ENCODE data around the gene ROR1.

DNA sequence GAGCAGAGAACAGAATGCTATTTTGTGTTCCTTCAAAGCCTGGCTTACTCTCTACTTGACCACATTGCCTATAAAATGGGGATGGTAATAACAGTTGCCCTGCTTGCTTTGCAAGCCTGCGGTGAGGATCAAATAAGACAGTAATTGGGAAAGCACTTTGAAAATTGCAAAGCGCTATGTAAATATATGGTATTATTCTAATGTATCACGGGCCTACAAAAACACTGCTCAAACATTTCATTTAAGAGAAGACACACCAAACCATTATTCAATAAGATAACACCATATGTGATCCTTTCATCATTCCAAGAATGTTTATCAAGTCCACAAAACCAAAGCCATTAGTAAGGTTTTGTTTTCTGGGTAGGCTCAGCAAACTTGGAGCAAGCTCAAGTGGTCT, 208.4 kb downstream of the ROR1 start:
- TF ChIP-seq, protein P1, sequence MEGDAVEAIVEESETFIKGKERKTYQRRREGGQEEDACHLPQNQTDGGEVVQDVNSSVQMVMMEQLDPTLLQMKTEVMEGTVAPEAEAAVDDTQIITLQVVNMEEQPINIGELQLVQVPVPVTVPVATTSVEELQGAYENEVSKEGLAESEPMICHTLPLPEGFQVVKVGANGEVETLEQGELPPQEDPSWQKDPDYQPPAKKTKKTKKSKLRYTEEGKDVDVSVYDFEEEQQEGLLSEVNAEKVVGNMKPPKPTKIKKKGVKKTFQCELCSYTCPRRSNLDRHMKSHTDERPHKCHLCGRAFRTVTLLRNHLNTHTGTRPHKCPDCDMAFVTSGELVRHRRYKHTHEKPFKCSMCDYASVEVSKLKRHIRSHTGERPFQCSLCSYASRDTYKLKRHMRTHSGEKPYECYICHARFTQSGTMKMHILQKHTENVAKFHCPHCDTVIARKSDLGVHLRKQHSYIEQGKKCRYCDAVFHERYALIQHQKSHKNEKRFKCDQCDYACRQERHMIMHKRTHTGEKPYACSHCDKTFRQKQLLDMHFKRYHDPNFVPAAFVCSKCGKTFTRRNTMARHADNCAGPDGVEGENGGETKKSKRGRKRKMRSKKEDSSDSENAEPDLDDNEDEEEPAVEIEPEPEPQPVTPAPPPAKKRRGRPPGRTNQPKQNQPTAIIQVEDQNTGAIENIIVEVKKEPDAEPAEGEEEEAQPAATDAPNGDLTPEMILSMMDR (IDR thresholded peaks at IDR 0.05 in 2 of 3, conservative IDR thresholded peaks at IDR 0.05 in 1 of 3; ENCODE audit: insufficient read depth in 2 of 3, low read depth in 1 of 3, low read length in 3 of 3) = no peak
- no peak for TF ChIP-seq TGIF2 (CRISPR knock-in tag; IDR thresholded peaks at IDR 0.05)
- TF ChIP-seq, protein P2, sequence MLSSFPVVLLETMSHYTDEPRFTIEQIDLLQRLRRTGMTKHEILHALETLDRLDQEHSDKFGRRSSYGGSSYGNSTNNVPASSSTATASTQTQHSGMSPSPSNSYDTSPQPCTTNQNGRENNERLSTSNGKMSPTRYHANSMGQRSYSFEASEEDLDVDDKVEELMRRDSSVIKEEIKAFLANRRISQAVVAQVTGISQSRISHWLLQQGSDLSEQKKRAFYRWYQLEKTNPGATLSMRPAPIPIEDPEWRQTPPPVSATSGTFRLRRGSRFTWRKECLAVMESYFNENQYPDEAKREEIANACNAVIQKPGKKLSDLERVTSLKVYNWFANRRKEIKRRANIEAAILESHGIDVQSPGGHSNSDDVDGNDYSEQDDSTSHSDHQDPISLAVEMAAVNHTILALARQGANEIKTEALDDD (IDR thresholded peaks at IDR 0.05) = no peak
- TF ChIP-seq PHF8 (IDR thresholded peaks at IDR 0.05; ENCODE audit: borderline replicate concordance, low read length) = no peak
- no peak for TF ChIP-seq POLR2A (conservative IDR thresholded peaks at IDR 0.05)
- TF ChIP-seq BRCA1 (IDR thresholded peaks at IDR 0.05) = no peak
- TF ChIP-seq BRCA1 (CRISPR knock-in tag; IDR thresholded peaks at IDR 0.05) = no peak
- no peak for TF ChIP-seq HDAC2 (IDR thresholded peaks at IDR 0.05)
- TF ChIP-seq TOE1 (IDR thresholded peaks at IDR 0.05; ENCODE audit: borderline replicate concordance) = no peak
- TF ChIP-seq TOE1 (CRISPR knock-in tag; IDR thresholded peaks at IDR 0.05; ENCODE audit: borderline replicate concordance, low read depth) = no peak
- TF ChIP-seq, protein P3, sequence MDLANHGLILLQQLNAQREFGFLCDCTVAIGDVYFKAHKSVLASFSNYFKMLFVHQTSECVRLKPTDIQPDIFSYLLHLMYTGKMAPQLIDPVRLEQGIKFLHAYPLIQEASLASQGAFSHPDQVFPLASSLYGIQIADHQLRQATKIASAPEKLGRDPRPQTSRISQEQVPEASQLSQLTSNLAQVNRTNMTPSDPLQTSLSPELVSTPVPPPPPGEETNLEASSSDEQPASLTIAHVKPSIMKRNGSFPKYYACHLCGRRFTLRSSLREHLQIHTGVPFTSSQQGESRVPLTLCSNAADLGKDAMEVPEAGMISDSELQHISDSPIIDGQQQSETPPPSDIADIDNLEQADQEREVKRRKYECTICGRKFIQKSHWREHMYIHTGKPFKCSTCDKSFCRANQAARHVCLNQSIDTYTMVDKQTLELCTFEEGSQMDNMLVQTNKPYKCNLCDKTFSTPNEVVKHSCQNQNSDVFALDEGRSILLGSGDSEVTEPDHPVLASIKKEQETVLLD (IDR thresholded peaks at IDR 0.05) = no peak
- TF ChIP-seq NR2C2 (CRISPR knock-in tag; IDR thresholded peaks at IDR 0.05) = no peak
- TF ChIP-seq NR2C2 (tag; IDR thresholded peaks at IDR 0.05) = no peak
- TF ChIP-seq ZNF133 (CRISPR knock-in tag; IDR thresholded peaks at IDR 0.05) = no peak
